GM19397 (cell line): ENCODE data around the gene PAPSS2.
"Not testable (repeated sequence)": the region's sequence is repeated elsewhere in the genome, so short reads cannot be mapped to it uniquely, and the experiment has no call there.

Experiments used
- ATAC-seq: cut with Tn5 transposase; IDR thresholded peaks from one replicate; pipeline ENCODE4 v1.9.1; 2021; ENCODE audit warnings: mild to moderate bottlenecking, moderate library complexity; ENCODE audit not compliant: unreplicated experiment

Gene PAPSS2

DNA sequence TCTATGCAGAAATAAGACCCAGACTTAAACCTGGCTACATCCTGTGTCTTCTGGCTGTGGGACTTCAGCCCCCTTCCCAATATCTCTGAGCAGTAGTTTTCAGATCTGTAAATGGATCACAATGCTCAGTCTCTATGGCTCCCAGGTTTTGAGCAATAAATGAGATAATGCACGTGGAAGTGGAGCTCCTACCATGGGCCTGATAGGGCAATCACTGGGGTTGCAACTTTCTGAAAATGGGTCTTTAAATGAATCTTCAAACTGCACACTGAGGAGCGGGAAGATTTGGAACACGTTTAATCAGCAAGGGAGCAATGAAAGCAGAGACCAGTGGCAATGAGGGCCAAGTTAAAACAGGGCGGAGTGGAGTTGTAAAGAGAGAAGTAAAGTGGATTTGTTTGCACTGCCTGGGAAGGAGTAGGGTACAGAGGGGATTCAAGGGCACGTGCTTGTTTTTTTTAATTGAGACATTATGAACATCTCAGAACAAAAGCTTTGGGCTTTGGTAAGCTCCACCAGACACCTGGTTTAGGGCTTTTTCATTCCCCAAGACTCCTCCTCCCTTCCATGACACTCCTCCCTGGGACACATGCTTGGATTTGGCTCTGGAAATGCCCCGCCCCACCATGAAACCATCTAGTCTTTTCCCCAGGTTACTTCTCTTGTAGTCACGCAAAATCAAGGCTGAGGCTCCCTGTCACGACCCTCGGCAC, 42.7 kb downstream of the PAPSS2 start:
- ATAC-seq, result no peak

DNA sequence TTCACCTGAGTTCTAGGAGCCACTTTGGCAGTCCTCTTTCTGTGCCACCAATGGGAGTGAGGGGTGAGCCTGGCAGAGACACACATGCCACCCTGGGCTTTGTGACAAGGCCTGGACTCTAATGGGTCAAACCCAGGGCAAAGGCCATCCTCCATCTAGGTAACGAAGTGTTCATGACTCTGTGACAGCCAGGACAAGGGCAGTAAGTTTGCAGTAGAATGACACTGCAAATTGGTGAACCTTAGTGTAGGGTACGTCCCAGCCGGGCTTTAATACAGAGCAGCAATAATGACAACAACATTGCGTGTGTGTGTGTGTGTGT, 43.3 kb downstream of the PAPSS2 start:
- no peak for ATAC-seq

DNA sequence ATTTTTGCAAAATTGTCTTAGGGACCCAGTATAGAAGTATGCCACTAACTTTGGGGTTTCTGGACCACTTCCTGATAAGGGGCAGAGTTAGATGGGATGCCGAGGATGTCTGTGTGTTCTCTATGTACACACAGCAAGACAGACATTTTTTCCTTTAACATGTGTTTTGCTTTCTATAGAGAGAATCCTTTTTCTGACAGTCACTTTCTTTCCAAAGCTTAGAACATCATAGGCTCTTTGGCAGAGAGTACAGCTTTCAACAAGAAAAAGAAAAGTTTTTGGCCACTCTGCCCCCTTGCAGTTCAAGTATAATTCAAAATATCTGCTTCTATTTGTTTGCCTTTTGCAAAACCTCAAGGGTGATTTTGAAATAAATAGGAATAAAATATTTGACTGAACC, 44.1 kb downstream of the PAPSS2 start:
- no peak for ATAC-seq

DNA sequence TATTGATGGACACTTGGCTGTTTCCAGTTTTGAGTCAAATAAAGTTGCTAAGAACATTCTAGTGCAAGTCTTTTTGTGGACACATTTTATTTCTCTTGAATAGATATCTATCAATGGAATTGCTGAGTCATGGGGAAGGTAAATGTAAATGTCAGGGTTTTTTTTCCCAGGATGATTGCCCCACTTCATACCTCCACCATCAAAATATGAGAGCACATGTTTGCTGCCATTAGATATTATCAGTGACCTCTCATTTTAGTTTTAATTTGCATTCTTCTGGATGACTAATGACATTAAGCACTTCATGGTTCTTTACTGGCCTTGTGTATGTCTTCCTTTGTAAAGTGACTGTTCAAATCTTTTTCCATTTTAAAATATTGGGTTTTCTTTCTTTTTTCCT, 45.7 kb downstream of the PAPSS2 start:
- ATAC-seq, result no peak

DNA sequence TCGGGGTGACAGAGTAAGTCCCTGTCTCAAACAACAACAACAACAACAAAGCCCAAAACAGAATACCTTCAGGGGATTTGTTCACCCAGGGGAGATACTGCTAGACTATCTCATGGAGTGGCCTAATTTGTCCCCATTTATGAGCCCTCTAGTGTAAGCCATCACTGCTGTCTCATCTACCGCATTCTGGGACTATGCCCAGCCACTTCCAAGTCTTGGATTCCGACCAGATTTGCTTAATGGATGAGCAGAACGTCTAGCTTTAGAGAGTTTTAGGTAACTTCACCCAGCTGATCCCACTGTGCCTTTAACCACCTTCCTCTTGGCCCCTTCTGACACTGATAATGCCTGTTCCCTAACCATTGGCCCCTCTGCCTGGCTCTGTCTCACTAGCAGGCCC, 47.1 kb downstream of the PAPSS2 start:
- no peak for ATAC-seq

DNA sequence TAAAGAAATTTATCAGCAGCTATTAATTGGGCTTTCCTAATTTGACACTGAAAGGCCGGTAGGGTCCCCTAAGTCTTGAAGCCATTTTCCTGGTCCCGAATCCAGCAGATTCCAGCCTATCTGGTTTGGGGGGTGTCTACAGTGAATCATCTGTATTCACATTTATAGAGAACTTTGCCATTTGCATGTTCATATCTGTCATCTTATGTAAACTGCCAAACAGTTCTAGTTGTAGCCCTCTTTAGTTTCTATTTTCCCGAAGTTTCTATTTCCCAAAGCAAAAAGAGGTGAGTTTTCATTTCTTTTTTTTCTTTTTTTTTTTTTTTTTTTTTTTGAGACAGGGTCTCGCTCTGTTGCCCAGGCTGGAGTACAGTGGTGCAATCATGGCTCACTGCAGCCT, 47.6 kb downstream of the PAPSS2 start:
- no peak for ATAC-seq

DNA sequence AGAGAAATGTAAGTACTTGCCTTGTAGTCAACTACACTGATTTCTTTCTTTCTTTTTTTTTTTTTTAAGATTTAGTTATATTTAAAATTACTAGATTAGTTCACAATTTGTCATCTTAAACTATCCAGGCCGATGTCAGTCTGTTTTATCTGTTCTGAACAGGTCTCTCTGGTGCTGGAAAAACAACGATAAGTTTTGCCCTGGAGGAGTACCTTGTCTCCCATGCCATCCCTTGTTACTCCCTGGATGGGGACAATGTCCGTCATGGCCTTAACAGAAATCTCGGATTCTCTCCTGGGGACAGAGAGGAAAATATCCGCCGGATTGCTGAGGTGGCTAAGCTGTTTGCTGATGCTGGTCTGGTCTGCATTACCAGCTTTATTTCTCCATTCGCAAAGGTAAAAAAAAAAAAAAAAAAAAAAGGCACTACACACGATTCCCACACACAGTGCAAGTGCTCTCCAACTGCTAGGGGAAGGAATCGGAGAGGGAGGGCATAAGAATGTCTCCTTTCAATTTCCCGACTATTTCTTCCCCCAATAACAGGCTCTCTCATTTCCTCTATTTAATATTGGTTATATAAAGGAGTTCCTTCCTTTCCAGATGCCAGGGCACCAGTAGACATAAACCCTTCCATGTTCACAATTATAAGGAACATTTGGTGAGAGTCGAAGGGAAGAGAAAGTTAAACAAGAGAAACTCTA, 53.4 kb downstream of the PAPSS2 start:
- ATAC-seq, result no peak

DNA sequence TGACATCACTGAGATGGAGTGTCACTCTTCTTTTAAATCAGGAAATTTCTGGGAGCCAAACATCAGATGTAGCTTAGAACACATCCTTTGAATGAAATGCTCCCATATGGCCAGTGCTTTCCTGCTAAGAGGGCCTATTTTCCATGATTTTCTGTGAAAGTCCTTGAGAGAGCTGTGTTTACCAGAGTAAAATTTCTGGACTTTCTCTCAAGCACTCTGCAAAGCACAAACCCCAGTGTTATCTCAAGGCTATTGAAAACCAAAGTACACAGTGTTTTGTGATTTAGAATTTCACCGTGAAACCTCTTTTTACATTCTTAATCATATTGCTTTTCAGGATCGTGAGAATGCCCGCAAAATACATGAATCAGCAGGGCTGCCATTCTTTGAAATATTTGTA, 54.0 kb downstream of the PAPSS2 start:
- no peak for ATAC-seq

DNA sequence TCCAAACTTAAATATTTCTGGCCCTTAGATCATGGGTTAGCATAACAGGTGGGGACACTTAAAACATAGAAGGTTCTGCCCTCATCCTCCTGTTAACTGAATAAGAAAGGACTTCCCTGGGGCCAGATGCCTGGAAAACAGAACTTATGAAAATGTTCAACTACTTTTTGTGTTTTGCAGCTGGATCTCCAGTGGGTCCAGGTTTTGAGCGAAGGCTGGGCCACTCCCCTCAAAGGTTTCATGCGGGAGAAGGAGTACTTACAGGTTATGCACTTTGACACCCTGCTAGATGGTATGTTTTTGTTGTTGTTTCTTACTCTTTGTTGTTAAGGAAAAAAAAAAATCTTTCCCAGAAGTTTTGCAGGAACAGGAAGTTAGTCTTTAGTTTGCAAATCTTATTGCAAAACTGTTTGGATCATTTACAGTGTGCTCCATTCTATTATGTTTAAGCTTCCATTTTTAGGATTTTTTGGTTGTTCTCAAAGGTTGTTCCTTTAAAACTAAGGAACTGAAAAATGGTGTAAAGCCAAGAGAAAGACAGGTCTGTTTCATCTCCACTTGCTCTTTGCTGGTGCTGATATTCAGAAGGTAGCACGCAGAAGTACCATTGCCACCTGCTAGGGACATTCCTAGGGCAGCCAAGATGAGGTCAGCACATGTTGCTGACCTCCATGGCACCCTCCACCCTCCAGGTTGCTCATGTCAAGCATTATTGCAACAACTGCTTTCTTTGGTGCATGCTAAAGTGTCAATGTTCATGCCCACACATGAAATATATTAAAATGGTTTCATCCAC, 56.1 kb downstream of the PAPSS2 start:
- no peak for ATAC-seq

DNA sequence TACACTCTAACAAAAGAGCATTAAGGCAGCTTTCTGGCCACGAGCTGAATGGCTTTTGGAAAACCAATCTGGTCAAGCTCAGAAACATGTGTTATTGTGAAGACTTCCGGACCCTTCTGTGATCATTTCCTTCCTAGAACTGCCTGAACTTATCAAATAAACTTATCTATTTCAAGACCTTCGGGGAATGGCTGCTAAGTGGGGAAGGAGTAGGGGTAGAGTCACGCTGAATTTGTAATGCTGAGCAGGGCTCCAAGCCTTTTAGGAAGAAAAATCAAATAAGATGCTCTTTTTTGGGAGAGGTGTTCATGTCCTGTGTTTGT, 56.6 kb downstream of the PAPSS2 start:
- no peak for ATAC-seq

DNA sequence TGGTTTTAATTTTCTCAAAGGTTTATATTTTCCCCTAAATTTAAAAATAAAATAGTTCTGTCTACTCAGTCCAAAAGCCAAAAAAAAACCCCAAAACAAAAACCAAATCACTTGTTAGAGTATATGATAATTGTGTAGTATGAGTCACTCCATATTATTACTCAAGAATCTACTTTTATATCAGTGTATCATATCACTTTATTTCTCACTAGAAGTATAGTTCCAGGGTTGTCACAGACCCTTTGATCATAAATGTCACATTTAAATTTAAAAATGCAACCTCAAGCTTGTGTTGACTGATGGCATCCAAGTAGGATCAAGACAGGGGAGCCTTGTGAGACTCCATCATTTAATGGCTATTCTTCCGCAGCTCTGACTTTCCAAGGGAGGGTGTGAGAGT, 61.0 kb downstream of the PAPSS2 start:
- no peak for ATAC-seq

DNA sequence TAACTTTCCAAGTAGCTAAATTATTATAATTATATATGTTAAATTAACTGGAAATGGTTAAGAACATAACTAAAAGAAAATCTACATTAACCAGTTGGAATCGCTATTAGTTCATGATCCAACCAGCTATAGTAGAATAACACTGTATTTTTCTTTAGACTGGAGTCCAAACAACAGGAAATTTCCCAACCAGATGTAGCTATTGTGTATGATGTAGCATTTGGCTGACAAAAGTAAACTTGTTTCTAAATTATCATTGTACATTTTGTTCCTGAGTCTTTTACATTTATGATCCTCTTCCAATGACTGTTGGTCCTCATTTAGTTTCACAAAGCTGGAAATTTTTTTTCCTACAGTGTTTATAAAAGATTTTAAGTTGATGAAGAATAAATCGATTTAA, 62.1 kb downstream of the PAPSS2 start:
- ATAC-seq, result no peak

DNA sequence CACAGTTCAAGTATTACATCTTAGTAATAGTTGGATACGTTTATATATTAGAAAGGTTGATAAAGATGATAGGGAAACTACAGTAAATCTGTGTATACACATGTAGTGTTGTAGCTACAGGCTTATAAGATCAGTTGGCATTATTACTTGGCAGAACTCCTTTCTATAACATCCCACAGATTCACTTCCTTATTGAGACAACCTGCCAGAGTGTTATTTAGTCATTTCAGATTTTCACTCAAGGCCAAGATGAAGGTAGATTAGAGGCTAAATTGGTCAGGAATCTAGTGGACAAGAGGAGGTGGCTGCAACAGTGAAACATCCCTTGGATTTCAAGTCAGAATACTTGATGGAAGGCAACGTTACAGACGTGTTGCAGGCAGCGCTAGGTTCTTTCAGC, 63.0 kb downstream of the PAPSS2 start:
- no peak for ATAC-seq

DNA sequence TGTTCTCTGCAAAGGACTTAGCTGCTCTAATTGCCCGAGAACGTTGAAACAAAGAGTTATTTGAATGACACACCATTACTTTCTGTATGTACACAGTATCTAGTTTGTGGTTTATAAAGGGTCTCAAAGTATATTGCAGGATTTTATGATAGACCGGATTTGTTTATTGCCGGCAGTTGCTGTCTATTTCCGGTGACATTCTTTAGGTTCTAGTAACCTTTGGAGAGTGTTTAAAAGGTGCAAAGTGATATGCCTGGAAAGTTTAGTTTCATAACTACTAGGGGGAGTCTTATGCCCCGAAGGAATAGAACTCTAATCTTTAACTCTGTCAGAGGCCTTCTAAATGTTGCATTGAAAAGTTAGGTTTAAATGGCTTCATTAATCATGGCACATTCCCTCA, 63.8 kb downstream of the PAPSS2 start:
- ATAC-seq, result no peak

DNA sequence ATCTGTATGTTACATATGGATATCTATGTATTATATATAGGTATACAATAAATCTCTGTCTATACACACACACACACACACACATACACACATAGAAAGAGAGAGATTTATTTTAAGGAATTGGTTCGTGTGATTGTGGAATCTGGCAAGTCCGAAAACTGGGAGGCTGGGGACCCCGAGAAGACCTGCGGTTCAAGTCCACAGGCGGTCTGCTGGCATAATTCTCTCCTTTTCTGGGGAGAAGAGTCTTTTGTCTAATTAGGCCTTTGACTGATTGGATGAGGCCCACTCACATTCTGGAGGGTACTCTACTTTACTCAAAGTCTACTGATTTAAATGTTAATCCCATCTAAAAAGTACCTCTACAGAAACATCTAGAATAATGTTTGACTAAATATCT, 65.1 kb downstream of the PAPSS2 start:
- no peak for ATAC-seq

DNA sequence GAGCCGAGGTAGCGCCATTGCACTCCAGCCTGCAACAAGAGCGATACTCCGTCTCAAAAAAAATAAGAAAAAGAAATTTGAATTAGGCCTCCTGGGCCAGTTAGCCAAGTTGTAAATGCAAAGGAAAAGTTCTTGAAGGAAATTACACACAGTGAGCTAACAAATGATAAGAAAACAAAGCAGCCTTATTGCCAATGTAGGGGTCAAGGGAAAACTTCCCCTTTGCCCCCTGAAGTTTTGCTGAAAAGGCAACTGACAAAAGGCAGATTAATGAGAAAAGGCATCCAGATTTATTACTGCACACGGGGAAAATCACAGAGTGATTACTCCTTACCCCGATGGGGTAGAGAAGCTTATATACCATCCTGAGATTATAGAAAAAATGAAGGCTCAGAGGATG, 70.3 kb downstream of the PAPSS2 start:
- no peak for ATAC-seq

DNA sequence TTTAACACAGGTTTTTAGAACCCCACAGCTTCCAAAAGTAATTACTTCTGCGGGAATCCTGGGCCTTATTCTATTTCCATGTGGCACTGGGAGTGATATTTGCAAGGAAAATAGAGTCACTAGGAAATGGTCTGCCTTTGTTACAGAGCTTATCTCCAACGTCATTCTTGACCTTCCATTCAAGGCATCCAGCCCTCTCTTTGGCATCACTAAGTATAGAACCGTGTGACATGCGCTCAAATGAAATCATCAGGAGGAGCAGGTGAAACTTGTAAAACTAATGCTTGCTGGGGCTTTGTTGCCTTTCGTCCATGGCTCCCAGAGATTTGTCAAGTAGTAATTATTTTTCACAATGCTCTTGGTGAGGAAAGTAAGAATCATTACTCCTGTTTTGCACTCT, 73.4 kb downstream of the PAPSS2 start:
- no peak for ATAC-seq

DNA sequence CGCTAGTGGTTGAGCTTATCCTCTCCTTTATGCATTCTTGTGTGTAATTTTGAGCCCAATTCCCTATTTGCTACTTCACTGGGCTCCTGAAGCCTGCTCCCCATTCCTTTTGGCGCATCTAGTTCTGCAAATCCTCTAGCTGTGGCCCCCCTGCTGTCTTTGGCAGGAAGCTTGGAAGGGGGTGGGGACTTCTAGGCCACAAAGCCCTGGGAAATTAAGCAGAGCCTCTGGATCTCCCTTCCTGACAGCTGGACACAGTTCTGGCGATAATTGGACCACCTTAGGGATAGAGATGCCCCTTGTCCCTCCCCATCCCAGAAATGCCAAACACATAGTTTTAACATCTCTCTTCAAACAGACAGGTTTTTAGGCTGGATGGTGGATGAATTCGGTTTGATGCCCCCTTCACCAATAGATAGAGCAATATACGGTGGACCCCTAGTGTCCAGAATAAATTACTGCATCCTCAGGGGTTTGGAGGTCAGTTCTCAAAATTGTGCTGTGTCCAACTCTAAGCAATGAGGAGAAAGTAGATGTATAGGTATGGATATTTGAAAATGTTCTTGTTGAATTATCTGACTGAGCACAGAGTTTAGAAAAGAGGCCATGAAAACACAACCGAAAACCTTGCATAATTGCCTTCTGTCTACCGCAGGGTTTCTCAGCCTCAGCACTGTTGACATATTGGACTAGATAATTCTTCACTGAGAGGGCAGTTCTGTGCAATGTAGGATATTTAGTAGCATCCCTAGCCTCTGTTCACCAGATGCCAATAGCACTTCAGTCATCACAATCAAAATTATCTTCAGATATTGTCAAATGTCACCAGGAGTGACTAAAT, 75.5 kb downstream of the PAPSS2 start:
- ATAC-seq, result no peak

DNA sequence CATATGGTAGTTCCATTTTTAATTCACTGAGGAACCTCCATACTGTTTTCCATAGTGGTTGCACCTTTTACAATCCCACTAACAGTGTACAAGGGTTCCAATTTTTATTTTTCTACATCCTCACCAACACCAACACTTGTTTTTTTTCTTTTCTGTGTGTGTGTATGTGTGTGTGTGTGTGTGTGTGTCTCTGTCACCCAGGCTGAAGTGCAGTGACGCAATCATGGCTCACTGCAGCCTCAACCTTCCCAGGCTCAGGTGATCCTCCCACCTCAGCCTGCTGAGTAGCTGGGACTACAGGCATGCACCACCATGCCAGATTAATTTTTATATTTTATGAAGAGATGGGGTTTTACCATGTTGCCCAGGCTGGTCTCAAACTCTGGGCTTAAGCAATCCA, 78.6 kb downstream of the PAPSS2 start:
- not testable (repeated sequence) for ATAC-seq

DNA sequence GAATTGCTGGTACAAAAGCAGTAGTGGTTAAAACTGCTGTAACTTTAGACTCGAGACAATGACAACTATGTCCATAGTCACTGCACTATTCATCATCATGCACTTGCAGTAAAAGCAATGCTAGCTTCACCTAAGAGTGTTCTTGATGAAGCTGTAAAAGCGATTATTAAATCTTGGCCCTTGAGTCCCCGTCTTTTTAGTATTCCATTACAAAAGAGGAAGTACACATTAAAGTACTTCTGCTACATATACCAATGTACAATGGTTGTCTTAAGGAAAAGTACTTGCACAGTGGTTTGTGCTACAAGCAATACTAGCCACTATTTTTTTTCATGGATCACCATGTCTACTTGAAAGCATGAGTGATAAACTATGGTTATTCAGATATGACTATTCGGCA, 80.0 kb downstream of the PAPSS2 start:
- ATAC-seq, result no peak

DNA sequence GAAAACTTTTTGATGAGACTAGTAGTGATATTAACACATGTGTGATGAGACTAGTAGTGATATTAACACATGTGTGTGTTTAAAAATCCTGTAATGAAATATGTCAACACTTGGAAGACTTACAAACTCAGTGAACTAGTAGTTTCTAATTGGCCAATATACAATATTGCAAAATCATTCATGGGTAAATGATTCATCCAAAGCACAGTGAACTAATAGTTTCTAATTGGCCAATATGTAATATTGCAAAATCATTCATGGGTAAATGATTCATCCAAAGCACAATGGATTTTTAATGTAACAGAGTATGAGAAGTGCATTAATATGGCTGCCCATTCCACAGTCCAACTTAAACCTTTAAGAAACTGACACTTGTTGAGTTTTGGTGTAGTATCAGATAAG, 80.6 kb downstream of the PAPSS2 start:
- no peak for ATAC-seq
